Heart left ventricle (tissue), 16 donors: ENCODE measurements around the gene MRPL14. TPM values are rescaled to one million over a fixed set of nuclear protein-coding genes. Genes with fewer than 3 reads are reported as not detected.

Experiments used
- ATAC-seq, 4 donors: fragments of 200-7000 bp; cut with Tn5 transposase; one replicate each; pipeline ENCODE4 v1.9.1; 2020 to 2022; ENCODE audit warnings: moderate library complexity in 4 of 4, mild to moderate bottlenecking in 3 of 4, moderate number of reproducible peaks in 1 of 4
- DNase-seq, 5 donors: peaks; one replicate each; pipeline ENCODE4 v3.0.0-alpha.2; 2020
- H3K27ac ChIP-seq, 12 donors: fragments of 200-600 bp; sonication (generic) in 4 of 12; one replicate each; pipeline versions ENCODE4 v1.5.0 to v1.8.0; 2016 to 2022; ENCODE audit warnings: mild to moderate bottlenecking in 2 of 12
- H3K27me3 ChIP-seq, 9 donors: fragments of 200-600 bp; sonication (generic) in 2 of 9; one replicate each; pipeline versions ENCODE4 v1.5.1 to v1.8.0; 2016 to 2022; ENCODE audit warnings: mild to moderate bottlenecking in 3 of 9
- H3K36me3 ChIP-seq, 9 donors: fragments of 200-600 bp; sonication (generic) in 2 of 9; one replicate each; pipeline versions ENCODE4 v1.5.0 to v1.8.0; 2018 to 2022; ENCODE audit warnings: mild to moderate bottlenecking in 2 of 9
- H3K4me1 ChIP-seq, 12 donors: fragments of 200-600 bp; sonication (generic) in 4 of 12; one replicate each; pipeline versions ENCODE4 v1.5.0 to v1.8.0; 2016 to 2022; ENCODE audit warnings: mild to moderate bottlenecking in 3 of 12
- H3K4me3 ChIP-seq, 12 donors: fragments of 200-600 bp; sonication (generic) in 4 of 12; one replicate each; pipeline versions ENCODE4 v1.5.0 to v1.8.0; 2017 to 2022; ENCODE audit warnings: mild to moderate bottlenecking in 9 of 12, moderate library complexity in 4 of 12
- H3K9me3 ChIP-seq, 12 donors: fragments of 200-600 bp; sonication (generic) in 4 of 12; one replicate each; pipeline versions ENCODE4 v1.5.0 to v1.8.0; 2016 to 2022; ENCODE audit warnings: mild to moderate bottlenecking in 1 of 12
- CTCF ChIP-seq, 12 donors: fragments of 200-600 bp; sonication (generic) in 4 of 12; IDR thresholded peaks; one replicate each; pipeline versions ENCODE4 v1.5.0 to v1.8.0; 2018 to 2022; ENCODE audit warnings: antibody characterized with exemption in 12 of 12, mild to moderate bottlenecking in 5 of 12
- POLR2A ChIP-seq, 2 donors: fragments of 450-650 bp; IDR thresholded peaks; one replicate each; pipeline ENCODE4 v1.6.1; 2017; ENCODE audit warnings: antibody characterized with exemption in 2 of 2, mild to moderate bottlenecking in 2 of 2, moderate library complexity in 2 of 2
- WGBS, 4 donors: extraction: QIAGEN DNeasy Blood & Tissue Kit in 2 of 4; methylation state at CpG; one replicate each; pipeline versions ENCODE4 v1.1.5 to v1.1.7; 2013 to 2018; 5-methylcytosine and 5-hydroxymethylcytosine counted together
- intact Hi-C, 10 donors: fragments of 100-400 bp; cut with DNase I; formaldehyde crosslinking; loops; one replicate each; pipeline versions ENCODE4 v1.11.1 to v1.14.2; 2022
- polyA plus RNA-seq, 2 donors: library from polyadenylated mRNA; stranded (reverse); fragments of 200-250 nt; gene quantifications; one replicate each; pipeline ENCODE4 v1.2.3, GENCODE V29; 2013
- total RNA-seq, 9 donors: library from RNA; depleted of rRNA in 2 of 9; stranded (reverse); fragments of >200 nt in 2 of 9; fragmentation: NEBNext Ultra II Directional in 3 of 9; extraction: Animal tissue kit (Norgen Biotek cat#: 25700) in 3 of 9; gene quantifications; one replicate each; pipeline versions ENCODE4 v1.1.0 to v1.2.4, GENCODE V29; 2016 to 2023
- donor health status: ischemic (EF 13 %, LVEDD 7.1; RV severe dilation, severe dysfunction).
- donor health status: healthy with polysubstance abuse.
- donor health status: DM: no; HTN: yes; CAD: no.
- donor health status: DM: no; HTN: no; CAD: no.
- donor health status: ischemic (EF 25% LVEDD 6.9; RV normal size, moderate dysfunction).
- donor health status: ischemic (EF 25% LVEDD 5.7; RV mildly dilated, moderate dysfunction).
- donor health status: healthy.
- donor health status: DM: yes; HTN: yes; CAD: no.
- donor health status: ischemic (EF 35%, LVEDD 5.7; RV mildly dilated, moderate dysfunction).
- donor health status: nonischemic (EF 11% LVEDD 7.7; RV severe dilation, severe dysfunction).
- donor health status: DM: yes; HTN: yes; CAD: no.
- donor health status: PGD.
- donor health status: ischemic (EF 29% LVEDD 5.4; RV normal size, mild dysfunction).
- donor health status: nonischemic (EF 23%, LVEDD 6.1; RV moderate dilation, normal function).

The MRPL14 gene
- total and polyA plus RNA-seq, 11 donors, result 35.3 to 72.9 (median 44.1) TPM

GRCh38 chr6:44149369-44150012 is 22.2 kb upstream of the MRPL14 start:
- intact Hi-C loops, result loop anchor here in 6 of 10 donors (1.0 to 10.0 kb wide), 6 partner anchors 49 to 193 kb away; partner anchors contain the start of gene SPATS1 (in 1 of the 6)
- Histone ChIP-seq H3K27me3 (no peaks in the 10 kb centered on the region), H3K4me1 (peaks cover 0 to 18% (median 6%) of the 10 kb centered on the region in 12 donors), H3K27ac (no peak overlapping the region), H3K9me3 (no peaks in the 10 kb centered on the region), H3K36me3 (peaks cover 0 to 71% (median 51%) of the 10 kb centered on the region in 9 donors), H3K4me3 (no peak overlapping the region)
- WGBS, 4 donors, result 78 to 93% (median 91%) methylated on average over 7 of the region's 7 CpGs
- no peak for ATAC-seq
- no peak for DNase-seq
- no peak for TF ChIP-seq POLR2A (IDR thresholded peaks at IDR 0.05)
- TF ChIP-seq CTCF (IDR thresholded peaks at IDR 0.05), result no peak

- TF ChIP-seq POLR2A (IDR thresholded peaks at IDR 0.05) (no peak), CTCF (IDR thresholded peaks at IDR 0.05) (no peak)
- DNase-seq, result no peak
- intact Hi-C loops, result no loop called here
- Histone ChIP-seq H3K27ac (no peak overlapping the region), H3K4me3 (no peak overlapping the region), H3K36me3 (peaks cover 0 to 76% (median 58%) of the 10 kb centered on the region in 9 donors), H3K4me1 (peaks cover 0 to 18% (median 6%) of the 10 kb centered on the region in 12 donors), H3K27me3 (no peaks in the 10 kb centered on the region), H3K9me3 (no peaks in the 10 kb centered on the region)
- ATAC-seq, result no peak
- 82 to 91% (median 87%) methylated on average over 8 to 9 of the region's 9 CpGs for WGBS, 4 donors
These were observed 21.1 kb upstream of the MRPL14 start for GRCh38 chr6:44148306-44148705.

- no peak for TF ChIP-seq CTCF (IDR thresholded peaks at IDR 0.05)
- TF ChIP-seq POLR2A (IDR thresholded peaks at IDR 0.05), result no peak
- H3K9me3 ChIP-seq, result no peaks in the 10 kb centered on the region
- H3K36me3 ChIP-seq, result peaks cover 0 to 78% (median 63%) of the 10 kb centered on the region in 9 donors
- H3K27me3 ChIP-seq, result no peaks in the 10 kb centered on the region
- peaks cover 0 to 18% (median 6%) of the 10 kb centered on the region in 12 donors for H3K4me1 ChIP-seq
- DNase-seq (no peak), ATAC-seq (no peak)
- intact Hi-C loops, result no loop called here
- no peak overlapping the region for H3K27ac ChIP-seq
- H3K4me3 ChIP-seq, result no peak overlapping the region
- WGBS, 4 donors, result 74 to 93% (median 89%) methylated on average over 7 of the region's 7 CpGs
These were observed 20.0 kb upstream of the MRPL14 start for GRCh38 chr6:44147256-44147655.

- no peak for TF ChIP-seq CTCF (IDR thresholded peaks at IDR 0.05)
- TF ChIP-seq POLR2A (IDR thresholded peaks at IDR 0.05), result no peak
- Histone ChIP-seq H3K36me3 (peaks cover 0 to 84% (median 69%) of the 10 kb centered on the region in 9 donors), H3K4me1 (peaks cover 0 to 14% (median 3%) of the 10 kb centered on the region in 12 donors), H3K9me3 (no peaks in the 10 kb centered on the region), H3K4me3 (no peak overlapping the region), H3K27ac (no peak overlapping the region), H3K27me3 (no peaks in the 10 kb centered on the region)
- WGBS, 4 donors, result 88 to 94% (median 92%) methylated on average over 10 of the region's 10 CpGs
- intact Hi-C loops, result no loop called here
- no peak for ATAC-seq
- no peak for DNase-seq
These were observed 19.4 kb upstream of the MRPL14 start for GRCh38 chr6:44146685-44147084.
